HG02610 (cell line): ENCODE results near the gene CDKL5.
"Not testable (repeated sequence)": the region's sequence is repeated elsewhere in the genome, so short reads cannot be mapped to it uniquely, and the experiment has no call there.

Experiments used
- ATAC-seq: cut with Tn5 transposase; IDR thresholded peaks from one replicate; pipeline ENCODE4 v1.9.1; 2021; ENCODE audit warnings: mild to moderate bottlenecking, moderate library complexity; ENCODE audit not compliant: unreplicated experiment

Gene CDKL5

DNA sequence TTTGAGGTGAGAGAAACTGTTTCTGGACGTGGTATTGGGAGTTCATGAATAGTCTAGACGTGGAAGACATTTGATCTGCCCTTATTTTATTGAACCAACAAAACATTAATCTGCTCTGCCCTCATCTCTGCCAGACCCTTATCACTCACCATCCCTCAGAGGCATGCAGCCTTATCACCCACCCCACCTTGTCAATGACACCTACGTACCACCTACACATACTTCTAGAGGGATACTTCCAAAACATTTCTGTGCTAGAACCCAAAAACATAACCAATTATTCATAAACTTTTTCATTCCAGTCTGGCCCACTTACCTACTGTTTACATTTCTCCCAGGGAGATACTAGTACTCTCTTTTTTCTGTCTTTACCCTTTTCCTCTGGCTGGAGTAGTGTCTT lies 141.3 kb downstream of the CDKL5 start:
- ATAC-seq: no peak

DNA sequence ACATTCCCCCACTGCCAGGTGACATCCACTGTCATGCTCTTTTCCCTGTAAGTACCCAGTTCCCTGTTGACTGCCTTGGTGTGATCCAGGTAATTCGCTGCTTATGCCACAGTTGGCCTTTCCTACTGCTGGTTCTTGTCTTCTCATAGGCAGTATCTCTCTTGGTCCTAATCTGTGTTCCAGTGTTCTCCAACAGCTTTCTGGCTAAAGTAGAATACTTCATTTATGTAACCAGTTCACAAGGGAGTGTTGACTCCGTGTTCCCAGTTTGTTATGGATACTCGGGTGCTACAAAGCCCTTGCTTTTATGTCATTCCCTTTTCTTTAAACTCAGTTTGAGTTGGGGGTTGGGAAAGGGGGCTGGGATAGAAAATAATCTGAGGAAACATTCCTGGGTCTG lies 148.1 kb downstream of the CDKL5 start:
- no peak for ATAC-seq

DNA sequence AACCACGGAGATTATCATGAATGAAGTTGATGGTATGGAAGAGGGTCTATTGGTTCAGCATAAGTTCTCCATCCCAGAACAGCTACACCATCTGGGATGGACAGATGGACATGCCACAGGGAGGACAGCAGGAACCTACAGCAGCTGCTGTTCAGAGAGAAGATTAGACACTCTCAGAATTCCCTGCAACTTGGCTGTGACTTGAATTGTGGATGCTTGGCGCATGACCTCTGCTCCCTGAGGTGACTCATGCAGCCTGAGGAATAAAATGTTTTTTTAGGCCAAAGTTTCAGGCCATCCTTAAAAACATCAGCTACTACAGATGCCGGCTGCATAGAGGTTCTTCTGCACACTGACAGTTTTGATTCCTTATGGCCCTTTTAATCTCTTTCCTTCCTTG lies 149.2 kb downstream of the CDKL5 start:
- no peak for ATAC-seq

DNA sequence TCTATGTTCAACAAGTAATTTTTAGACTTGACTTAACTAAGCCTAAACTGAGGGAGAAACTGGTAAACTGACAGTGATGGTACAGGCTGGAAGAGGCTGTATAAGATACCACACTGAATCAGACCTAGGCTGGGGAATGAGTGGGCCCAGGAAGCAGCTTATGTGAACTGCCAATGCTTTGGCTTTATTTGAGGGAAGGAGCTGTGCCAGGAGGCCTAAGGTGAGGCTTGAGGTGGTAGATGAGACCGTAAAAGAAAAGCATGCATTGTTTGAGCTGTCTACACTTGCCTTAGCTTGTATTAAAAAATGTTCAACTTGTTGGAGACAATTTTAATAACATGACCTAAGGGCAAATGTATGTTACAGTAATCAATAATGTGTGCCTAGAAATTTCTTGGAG lies 150.3 kb downstream of the CDKL5 start:
- ATAC-seq: no peak

DNA sequence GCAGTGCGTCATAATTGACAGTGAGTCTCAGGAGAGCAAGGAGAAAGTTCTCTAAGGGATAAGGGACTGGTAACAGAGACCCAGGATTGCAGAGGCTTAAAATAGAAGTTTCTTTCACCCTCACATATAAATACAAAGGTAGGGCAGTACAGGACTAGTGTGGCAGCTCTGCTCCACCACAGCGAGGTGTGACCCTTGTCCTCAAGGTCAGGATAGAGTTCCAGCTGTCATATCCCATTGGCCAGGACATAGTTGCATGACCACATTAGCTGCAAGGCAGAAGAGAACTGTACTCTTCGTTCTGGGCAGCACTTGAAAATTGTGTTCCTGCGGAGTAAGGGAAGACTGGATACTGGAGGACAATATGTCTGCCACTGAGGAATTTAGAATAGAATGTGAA lies 152.0 kb downstream of the CDKL5 start:
- ATAC-seq: no peak

DNA sequence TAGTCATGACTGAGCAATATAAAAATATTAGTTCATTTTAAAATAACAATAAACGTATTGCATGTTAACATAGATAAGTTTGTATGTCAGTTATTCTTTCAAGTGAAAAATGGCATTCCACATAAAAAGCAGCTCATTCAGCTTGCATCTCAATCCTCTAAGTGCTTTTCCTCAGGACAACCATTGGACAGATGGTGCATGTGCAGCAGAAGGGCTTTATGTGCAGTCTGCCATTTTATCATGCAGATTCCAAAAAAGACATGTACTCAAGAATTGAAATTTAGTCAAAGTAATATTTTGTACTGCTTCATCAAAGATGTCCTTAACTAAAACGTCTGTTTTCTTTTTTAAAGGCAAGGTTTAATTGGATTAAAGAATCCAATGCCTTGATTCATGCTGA lies 153.1 kb downstream of the CDKL5 start:
- ATAC-seq: no peak

DNA sequence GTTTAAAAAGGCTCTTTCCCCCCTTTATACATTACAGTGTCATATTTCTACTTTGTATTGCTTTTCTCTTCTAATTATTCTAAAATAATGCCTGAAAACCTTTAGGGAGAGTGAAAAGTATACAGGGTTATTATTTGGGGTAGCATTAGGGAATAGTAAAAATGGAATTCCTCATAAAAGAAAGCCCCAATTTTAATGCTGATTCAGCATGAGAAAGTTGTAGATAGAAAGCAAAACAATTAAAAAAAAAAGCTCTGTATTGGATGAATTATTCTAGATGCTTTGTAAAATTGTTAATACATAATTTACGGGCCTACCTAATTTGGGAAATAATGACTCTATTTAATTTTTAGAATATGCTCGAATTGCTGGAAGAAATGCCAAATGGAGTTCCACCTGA lies 154.1 kb downstream of the CDKL5 start:
- ATAC-seq: no peak

DNA sequence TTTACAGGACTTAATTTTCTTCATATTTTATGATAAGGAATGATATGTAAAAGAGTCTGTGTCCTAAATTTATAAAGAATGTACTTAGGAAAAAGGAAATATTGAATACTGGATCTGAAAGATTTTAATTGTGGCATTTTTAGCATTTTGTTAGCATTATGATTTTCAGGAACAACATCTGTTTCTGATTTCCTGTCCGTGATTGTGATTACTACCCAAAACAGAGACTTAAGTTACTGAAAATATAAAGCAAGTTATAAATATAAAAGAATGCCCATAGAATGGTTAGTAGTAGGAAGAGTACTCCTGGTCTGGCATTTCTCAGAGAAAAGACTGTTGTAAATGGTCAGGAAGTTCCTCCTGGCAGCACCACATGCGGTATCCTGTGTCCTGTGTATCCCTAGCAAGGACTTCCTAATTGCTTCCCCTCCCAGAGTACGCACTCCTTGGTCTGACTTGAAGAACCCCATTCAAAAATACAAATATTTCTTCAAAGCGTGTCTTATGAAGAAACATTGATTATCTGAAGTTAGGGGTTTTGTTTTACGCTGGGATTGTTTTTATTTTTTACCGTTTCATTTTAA lies 157.6 kb downstream of the CDKL5 start:
- ATAC-seq: no peak

DNA sequence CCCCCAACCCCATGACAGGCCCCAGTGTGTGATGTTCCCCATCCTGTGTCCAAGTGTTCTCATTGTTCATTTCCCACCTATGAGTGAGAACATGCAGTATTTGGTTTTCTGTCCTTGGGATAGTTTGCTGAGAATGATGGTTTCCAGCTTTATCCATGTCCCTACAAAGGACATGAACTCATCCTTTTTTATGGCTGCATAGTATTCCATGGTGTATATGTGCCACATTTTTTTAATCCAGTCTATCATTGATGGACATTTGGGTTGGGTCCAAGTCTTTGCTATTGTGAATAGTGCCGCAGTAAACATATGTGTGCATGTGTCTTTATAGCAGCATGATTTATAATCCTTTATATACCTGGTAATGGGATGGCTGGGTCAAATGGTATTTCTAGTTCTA lies 163.9 kb downstream of the CDKL5 start:
- ATAC-seq: not testable (repeated sequence)

DNA sequence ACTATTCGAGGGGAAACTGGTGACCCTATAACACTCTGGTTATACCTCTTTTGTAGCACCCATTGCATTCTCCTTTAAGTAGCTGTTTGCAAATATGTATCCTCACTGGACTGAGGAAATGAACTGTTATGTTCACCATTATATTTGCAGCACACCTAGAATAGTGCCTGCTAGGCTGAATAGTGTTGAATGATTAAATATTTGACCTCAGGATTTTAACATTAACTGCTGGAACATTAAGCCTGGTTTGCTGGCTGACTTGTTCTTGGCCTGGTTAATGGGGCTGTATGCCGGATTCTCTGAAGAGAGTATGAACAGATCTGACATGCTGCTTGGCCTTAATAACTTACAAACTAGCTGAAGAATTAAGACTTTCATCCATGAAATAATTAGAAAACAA lies 166.4 kb downstream of the CDKL5 start:
- no peak for ATAC-seq

DNA sequence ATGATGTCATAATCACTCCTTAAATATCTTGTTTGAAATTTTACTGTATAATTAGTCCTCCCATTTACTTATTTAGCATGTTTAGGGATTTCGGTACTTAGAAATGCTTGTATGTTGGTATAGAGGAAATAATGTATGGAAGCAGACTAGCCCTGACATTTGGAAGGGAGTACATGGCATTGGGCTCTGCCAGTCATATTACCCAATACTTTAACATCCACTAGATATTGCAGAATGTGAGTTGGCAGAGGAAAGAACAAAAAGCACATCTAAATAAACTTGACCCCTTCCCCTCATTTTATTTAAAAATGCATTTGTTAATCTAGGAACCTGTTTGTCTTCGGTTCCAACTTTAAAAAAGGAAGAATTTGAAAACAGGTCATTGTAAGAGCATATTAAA lies 168.7 kb downstream of the CDKL5 start:
- ATAC-seq: no peak

DNA sequence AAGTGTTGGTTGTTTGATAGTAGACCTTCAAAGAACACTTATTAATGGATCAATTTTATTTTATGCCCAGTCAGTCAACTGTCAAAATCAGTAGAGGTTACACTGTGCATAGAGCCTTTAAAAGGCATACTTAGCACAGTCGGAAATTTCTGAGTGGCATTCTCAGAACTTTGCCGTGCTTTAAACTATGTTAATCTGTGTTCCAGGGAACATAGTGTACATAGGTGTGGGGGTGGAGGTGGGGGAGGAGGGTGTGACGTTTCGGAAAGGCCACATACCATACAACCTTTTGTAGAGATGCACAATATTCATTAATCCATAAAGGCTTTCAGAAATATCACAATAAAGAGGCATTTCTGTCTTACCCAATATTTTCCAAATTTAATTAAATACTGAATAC lies 170.7 kb downstream of the CDKL5 start:
- ATAC-seq: no peak

DNA sequence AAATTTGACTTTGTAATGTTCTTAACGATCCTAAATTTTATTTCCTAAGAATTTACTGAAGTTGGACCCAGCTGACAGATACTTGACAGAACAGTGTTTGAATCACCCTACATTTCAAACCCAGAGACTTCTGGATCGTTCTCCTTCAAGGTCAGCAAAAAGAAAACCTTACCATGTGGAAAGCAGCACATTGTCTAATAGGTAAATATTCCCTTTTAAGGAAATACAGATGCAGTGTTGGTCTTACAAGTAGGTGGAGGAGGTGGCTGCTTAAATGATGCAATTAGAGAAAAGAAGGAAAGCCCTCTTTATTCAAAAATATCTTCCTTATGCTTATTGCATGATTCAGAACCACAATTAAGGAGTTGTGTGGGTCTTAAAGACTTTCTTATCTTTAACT lies 173.0 kb downstream of the CDKL5 start:
- ATAC-seq: no peak

DNA sequence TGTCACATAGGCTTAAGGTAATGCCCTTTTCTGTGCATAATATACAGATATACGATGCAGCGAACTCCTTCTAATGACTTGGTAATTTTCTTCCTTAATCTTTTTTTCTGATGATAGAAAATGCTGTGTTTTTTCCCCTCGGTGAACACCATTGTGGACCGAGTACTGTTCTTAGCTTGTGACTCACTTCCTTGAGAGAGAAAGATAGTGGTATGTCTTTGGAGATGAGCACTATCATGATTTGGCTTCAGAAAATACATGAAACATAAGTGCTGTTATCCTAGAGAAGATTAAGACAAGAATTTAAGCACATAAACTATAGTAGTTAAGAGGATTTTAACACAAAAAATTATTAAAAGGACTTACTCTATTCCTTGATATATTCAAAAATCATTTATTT lies 182.6 kb downstream of the CDKL5 start:
- no peak for ATAC-seq

DNA sequence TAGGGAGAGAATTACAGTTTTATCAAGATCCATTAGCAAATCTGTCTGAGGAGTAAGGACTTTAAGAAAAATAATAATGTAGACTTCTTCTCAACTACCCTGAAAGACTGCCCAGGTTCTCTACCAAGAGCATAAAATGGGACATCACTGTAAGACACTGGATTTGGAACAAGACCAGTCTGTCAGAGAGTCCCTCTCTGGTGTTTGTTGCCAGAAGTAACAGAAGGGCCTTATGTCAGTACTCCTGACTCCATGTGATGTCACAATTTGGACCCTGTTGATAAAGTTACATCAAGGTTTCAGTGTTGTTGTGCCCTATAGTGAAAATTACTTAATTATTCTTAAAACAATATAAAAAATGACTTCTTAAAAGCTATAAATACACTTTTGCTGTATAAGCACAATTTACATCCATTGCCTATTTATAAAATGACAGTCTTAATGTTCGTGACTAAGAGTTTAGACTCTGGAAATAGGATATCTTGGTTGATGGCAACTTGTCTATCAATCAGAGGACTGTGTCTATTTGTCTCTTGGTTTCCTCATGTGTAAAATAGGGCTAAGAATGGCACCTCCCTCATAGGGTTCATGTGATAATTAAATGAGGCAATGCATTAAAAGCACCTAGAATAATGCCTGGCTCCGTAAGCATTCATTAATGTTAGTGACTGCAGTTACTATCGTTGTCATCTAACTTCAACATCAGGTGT lies 188.7 kb downstream of the CDKL5 start:
- no peak for ATAC-seq

DNA sequence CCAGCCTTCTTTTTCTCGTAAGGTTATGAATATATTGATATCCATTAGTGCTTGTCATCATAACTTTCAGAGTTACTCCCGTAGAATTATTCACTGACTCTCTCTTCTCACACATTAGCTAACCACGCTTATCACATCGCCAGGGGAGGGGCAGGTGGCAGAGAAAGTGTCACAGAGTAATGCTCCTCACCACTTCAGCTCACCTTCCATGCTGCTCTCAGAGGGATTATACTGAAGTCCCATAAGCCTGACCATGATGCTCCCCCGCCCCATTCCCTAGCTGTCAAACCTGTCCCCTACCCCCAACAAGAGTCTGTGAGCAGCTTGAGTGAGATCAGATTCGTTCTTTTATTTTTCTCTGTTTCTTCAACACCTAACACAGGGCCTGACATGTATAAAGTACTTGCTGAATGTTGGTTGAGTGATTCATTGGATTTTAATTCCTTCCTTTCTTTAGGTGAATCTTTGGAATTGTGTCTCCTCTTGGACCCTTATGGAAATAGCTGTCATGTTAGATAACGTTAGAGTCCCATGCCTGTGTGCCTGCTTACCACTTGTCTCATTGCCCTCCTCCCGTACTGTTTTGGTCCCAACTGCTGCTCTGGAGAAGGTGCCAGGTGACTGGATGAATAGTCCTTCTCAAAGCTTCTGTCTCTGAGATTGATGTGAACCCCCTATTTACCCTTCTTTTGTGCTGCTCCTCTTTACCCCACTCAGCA lies 191.4 kb downstream of the CDKL5 start:
- no peak for ATAC-seq

DNA sequence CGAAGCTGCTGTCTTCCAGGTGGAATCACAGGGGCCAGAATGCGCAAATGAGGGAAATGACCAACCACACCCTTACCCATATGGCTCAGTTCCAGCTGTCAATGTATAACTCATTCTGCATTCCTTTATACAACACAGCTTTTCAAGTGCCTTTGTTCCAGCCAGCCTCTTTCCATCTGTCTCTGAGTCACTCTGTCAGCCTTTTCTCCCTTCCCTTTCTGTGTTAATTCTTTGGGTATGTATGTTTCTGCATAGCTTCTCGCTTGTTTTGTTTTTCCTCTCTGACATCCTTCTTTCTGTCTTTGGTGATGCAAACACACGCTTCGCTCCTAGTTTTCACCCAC lies 192.0 kb downstream of the CDKL5 start:
- no peak for ATAC-seq

DNA sequence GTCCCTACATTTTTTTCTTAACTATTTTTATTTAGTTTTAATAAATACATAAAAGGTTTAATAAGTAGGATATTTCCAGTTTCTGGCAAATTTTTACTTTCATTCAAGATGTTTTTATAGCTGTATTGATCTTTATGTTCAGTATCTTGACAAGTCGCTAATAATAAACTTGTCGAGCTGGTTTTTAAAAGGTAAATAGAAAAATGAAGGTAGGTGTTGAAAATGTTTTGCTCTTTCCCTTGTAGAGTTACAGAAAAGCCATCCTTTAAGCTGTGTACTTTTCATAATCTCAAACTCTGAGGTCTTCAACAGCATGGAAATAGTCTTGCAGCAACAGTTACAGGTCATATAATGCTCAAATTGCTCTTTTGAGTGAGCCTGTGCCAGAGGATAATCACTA lies 193.9 kb downstream of the CDKL5 start:
- no peak for ATAC-seq

DNA sequence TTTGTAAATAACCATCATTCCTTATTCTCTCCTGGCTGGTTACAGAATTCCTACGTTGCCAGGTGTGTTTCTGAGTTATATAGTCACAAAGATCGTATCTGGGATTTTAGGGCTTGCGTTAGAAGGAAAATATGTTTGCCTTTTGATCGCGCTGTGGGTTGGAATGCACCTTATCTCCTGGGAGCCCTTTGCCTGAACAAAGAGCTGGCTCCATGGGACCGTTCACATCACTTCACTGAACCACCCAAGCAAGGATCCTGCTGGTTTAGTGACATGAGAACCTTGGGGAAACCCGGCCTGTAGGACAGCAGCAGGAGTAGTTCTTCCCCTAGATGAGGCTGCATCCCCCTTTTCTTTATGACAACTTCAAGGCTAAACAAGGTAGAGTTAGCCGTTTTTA lies 194.9 kb downstream of the CDKL5 start:
- no peak for ATAC-seq

DNA sequence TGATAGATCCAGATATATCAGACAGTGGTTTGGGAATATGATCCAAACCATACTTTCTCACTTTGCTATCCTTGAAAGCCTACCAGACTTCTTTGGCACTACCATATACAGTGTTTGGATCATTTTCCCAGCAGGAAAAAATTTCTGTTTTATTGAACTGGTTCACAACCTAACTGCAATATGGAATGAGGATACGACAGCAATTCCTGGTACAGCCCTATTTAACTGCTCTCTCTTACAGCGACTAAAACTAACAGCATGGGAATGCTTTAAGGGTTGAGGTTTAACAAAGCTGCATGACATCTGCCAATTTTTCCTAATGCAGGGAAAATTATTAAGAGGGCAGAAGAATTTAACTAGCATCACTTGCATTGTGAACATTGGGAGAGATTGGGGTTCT lies 199.2 kb downstream of the CDKL5 start:
- no peak for ATAC-seq

DNA sequence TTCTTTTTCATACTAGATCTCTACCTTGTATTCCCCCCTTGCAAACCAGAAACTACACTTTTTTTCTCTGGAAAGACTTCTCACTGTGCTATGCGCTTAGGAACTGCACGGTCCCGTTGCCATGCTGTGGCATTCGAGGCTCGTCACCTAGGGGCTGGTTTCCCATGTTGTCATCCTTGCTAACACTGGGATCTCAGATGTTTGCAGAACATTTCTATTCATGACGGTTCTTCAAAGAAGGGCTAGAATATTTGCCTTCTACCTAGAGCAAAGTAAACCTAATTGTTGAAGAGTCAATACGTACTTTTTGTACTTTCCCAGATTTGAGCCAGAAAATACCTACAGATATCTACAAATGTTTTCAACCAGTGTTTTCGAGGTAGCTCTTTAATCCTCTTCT lies 205.5 kb downstream of the CDKL5 start:
- ATAC-seq: no peak

DNA sequence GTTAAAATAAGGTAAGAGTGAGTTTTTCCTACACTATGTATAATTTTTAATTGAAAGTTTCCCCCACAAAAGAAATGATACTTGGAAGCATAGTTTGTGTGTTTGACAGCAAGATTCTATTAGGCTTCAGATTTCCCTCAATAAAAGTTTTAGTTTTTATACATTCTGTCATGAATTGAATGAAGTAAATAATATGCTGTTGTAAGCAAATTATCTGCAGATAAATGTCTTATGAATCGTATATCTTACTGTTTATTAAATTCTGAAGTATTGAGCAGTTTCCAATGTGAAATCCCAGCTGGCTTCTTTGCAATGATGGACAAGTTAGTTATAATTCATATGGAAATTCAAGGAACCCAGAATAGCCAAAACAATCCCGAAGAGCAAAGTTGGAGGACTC lies 213.0 kb downstream of the CDKL5 start:
- ATAC-seq: no peak

DNA sequence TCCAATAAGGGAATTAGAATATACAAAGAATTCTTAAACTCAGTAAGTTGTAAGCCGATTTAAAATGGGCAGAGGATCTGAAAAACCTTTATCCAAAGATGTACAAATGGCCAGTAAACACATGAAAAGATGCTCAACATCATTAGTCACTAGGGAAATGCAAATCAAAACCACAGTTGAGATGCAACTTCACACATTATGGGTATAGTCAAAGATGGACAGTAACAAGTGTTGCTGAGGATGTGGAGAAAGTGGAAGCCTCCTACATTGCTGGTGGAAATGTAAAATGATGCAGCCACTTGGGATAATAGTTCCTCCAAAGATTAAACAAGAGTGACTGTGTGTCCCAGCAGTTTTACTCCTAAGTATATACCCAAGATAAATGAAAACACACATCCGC lies 213.9 kb downstream of the CDKL5 start:
- ATAC-seq: no peak
